ENCODE results near the gene KRT8. TPM values are rescaled to one million over a fixed set of nuclear protein-coding genes. Genes with fewer than 3 reads are reported as not detected.

KRT8 gene
- total RNA-seq, 1 experiment from 2014 or later: 1,655 TPM

DNA sequence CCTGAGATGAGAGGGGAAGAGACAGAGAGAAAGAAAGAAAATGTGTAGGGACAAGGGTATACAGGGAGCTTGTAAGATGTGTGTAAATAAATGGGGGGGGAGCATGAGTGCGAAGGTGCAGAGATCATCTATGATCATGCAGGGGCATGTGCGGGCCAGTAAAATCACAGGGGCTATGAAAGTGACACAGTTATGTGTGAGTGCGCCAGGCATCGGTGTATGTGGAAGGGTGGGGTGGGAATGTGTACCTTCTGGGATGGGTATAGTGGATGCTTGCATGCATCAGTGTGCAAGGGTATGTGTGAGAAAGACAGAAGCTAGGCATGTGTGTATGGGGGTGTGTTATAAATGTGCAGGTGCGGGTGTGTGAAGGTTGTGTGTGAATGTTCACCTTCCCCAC, 37.7 kb downstream of the KRT8 start:
- no peak overlapping the region for H3K4me2 ChIP-seq (ENCODE audit: low read length)
- ChIA-PET CTCF (interaction anchor here (0.7 to 2.7 kb wide), 6 partner anchors 11 to 723 kb away, joined by 3 to 21 read pairs (median 4); no protein-coding TSS in a partner anchor), RAD21 (ENCODE audit: low non-redundant PET in 1 of 2, low total read pairs in 2 of 2, uncharacterized antibody in 2 of 2, unreplicated experiment in 2 of 2) (no interaction called here), POLR2A (no interaction called here)
- DNase-seq (ENCODE audit: low read depth, low spot score) (no peak), ATAC-seq (no peak)
- no peaks in the 10 kb centered on the region for H4K20me1 ChIP-seq (ENCODE audit: insufficient read depth)
- no peaks in the 10 kb centered on the region for H3K36me3 ChIP-seq (ENCODE audit: control insufficient read depth in 1 of 2, insufficient read depth in 2 of 2, low read length in 2 of 2)
- peaks cover 20 to 37% of the 10 kb centered on the region in 2 experiments for H3K4me1 ChIP-seq (ENCODE audit: control insufficient read depth in 1 of 2, insufficient read depth in 2 of 2, low read length in 2 of 2)
- TF ChIP-seq ELF1 (IDR thresholded peaks at IDR 0.05; ENCODE audit: borderline replicate concordance, low read depth) (no peak), YY1 (IDR thresholded peaks at IDR 0.05; ENCODE audit: extremely low read depth, insufficient replicate concordance, low read depth, low read length) (no peak), EGR1 (IDR thresholded peaks at IDR 0.05; ENCODE audit: low read depth) (no peak), JUND (IDR thresholded peaks at IDR 0.05) (no peak), SP1 (IDR thresholded peaks at IDR 0.05; ENCODE audit: low read depth) (no peak), POLR2AphosphoS5 (IDR thresholded peaks at IDR 0.05; ENCODE audit: low read depth, low read length) (no peak), RAD21 (IDR thresholded peaks at IDR 0.05; ENCODE audit: low read depth) (no peak), FOSL1 (IDR thresholded peaks at IDR 0.05; ENCODE audit: low read depth) (no peak), EZH2phosphoT487 (IDR thresholded peaks at IDR 0.05; ENCODE audit: borderline replicate concordance) (no peak), POLR2A (IDR thresholded peaks at IDR 0.05; ENCODE audit: borderline replicate concordance, extremely low read depth, insufficient read depth, insufficient read length) (no peak)
- TF ChIP-seq, protein P1, sequence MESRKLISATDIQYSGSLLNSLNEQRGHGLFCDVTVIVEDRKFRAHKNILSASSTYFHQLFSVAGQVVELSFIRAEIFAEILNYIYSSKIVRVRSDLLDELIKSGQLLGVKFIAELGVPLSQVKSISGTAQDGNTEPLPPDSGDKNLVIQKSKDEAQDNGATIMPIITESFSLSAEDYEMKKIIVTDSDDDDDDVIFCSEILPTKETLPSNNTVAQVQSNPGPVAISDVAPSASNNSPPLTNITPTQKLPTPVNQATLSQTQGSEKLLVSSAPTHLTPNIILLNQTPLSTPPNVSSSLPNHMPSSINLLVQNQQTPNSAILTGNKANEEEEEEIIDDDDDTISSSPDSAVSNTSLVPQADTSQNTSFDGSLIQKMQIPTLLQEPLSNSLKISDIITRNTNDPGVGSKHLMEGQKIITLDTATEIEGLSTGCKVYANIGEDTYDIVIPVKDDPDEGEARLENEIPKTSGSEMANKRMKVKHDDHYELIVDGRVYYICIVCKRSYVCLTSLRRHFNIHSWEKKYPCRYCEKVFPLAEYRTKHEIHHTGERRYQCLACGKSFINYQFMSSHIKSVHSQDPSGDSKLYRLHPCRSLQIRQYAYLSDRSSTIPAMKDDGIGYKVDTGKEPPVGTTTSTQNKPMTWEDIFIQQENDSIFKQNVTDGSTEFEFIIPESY (IDR thresholded peaks at IDR 0.05; ENCODE audit: extremely low read depth, insufficient replicate concordance, low read length): no peak
- TF ChIP-seq, protein P2, sequence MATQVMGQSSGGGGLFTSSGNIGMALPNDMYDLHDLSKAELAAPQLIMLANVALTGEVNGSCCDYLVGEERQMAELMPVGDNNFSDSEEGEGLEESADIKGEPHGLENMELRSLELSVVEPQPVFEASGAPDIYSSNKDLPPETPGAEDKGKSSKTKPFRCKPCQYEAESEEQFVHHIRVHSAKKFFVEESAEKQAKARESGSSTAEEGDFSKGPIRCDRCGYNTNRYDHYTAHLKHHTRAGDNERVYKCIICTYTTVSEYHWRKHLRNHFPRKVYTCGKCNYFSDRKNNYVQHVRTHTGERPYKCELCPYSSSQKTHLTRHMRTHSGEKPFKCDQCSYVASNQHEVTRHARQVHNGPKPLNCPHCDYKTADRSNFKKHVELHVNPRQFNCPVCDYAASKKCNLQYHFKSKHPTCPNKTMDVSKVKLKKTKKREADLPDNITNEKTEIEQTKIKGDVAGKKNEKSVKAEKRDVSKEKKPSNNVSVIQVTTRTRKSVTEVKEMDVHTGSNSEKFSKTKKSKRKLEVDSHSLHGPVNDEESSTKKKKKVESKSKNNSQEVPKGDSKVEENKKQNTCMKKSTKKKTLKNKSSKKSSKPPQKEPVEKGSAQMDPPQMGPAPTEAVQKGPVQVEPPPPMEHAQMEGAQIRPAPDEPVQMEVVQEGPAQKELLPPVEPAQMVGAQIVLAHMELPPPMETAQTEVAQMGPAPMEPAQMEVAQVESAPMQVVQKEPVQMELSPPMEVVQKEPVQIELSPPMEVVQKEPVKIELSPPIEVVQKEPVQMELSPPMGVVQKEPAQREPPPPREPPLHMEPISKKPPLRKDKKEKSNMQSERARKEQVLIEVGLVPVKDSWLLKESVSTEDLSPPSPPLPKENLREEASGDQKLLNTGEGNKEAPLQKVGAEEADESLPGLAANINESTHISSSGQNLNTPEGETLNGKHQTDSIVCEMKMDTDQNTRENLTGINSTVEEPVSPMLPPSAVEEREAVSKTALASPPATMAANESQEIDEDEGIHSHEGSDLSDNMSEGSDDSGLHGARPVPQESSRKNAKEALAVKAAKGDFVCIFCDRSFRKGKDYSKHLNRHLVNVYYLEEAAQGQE (IDR thresholded peaks at IDR 0.05; ENCODE audit: low read depth): no peak
- TF ChIP-seq, protein P3, sequence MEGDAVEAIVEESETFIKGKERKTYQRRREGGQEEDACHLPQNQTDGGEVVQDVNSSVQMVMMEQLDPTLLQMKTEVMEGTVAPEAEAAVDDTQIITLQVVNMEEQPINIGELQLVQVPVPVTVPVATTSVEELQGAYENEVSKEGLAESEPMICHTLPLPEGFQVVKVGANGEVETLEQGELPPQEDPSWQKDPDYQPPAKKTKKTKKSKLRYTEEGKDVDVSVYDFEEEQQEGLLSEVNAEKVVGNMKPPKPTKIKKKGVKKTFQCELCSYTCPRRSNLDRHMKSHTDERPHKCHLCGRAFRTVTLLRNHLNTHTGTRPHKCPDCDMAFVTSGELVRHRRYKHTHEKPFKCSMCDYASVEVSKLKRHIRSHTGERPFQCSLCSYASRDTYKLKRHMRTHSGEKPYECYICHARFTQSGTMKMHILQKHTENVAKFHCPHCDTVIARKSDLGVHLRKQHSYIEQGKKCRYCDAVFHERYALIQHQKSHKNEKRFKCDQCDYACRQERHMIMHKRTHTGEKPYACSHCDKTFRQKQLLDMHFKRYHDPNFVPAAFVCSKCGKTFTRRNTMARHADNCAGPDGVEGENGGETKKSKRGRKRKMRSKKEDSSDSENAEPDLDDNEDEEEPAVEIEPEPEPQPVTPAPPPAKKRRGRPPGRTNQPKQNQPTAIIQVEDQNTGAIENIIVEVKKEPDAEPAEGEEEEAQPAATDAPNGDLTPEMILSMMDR (IDR thresholded peaks at IDR 0.05 in 2 of 3, conservative IDR thresholded peaks at IDR 0.05 in 1 of 3; ENCODE audit: borderline replicate concordance in 1 of 3, insufficient read depth in 1 of 3, low read depth in 2 of 3, low read length in 2 of 3): no peak
- H3K9me3 ChIP-seq (ENCODE audit: control insufficient read depth in 1 of 2, insufficient read depth in 1 of 2, low read depth in 1 of 2, low read length in 2 of 2): no peaks in the 10 kb centered on the region
- no peak overlapping the region for H2AFZ ChIP-seq (ENCODE audit: low read depth, low read length, poor library complexity, severe bottlenecking)
- intact Hi-C loops (cut with micrococcal nuclease): loop anchor here (10.0 kb wide), 1 partner anchor 152 kb away; no protein-coding TSS in a partner anchor
- no peaks in the 10 kb centered on the region for H3K27me3 ChIP-seq (ENCODE audit: insufficient read depth, low read length)
- no peaks in the 10 kb centered on the region for H3K79me2 ChIP-seq (ENCODE audit: insufficient read depth, low read length)
- H3K27ac ChIP-seq (ENCODE audit: low read depth, low read length): no peak overlapping the region
- H3K9ac ChIP-seq (ENCODE audit: low read length): no peak overlapping the region
- BruUV-seq (replicated peaks): no TSS peak
- H3K9me2 ChIP-seq (ENCODE audit: insufficient read depth): no peaks in the 10 kb centered on the region
- no peak overlapping the region for H3K4me3 ChIP-seq (replicated peaks in 1 of 2; ENCODE audit: low read depth in 1 of 2, low read length in 2 of 2)
